PFSK-1 (cell line): ENCODE data around the gene GREM2.

Experiments used
- POLR2AphosphoS5 ChIP-seq: IDR thresholded peaks from 2 replicates; pipeline ENCODE4 v1.6.1; 2012; ENCODE audit warnings: low read depth, mild to moderate bottlenecking, control low read depth, low read length, moderate library complexity
- SIN3A ChIP-seq: IDR thresholded peaks from 2 replicates; pipeline ENCODE4 v1.6.1; 2012; ENCODE audit warnings: mild to moderate bottlenecking, low read length, moderate library complexity, borderline replicate concordance; ENCODE audit not compliant: insufficient read depth
- TAF1 ChIP-seq: IDR thresholded peaks from 2 replicates; pipeline ENCODE4 v1.6.1; 2012; ENCODE audit warnings: low read length, control low read depth, borderline replicate concordance; ENCODE audit not compliant: insufficient read depth
- TF ChIP-seq, protein P1 (sequence below), 2 experiments: IDR thresholded peaks; 2 replicates each; pipeline versions ENCODE4 v1.6.1 to v1.8.0; 2011 to 2012; ENCODE audit warnings: low read depth in 2 of 2, low read length in 2 of 2, control low read depth in 1 of 2, inconsistent platforms in 1 of 2, mild to moderate bottlenecking in 1 of 2, moderate library complexity in 1 of 2; ENCODE audit not compliant: insufficient read depth in 1 of 2

DNA sequence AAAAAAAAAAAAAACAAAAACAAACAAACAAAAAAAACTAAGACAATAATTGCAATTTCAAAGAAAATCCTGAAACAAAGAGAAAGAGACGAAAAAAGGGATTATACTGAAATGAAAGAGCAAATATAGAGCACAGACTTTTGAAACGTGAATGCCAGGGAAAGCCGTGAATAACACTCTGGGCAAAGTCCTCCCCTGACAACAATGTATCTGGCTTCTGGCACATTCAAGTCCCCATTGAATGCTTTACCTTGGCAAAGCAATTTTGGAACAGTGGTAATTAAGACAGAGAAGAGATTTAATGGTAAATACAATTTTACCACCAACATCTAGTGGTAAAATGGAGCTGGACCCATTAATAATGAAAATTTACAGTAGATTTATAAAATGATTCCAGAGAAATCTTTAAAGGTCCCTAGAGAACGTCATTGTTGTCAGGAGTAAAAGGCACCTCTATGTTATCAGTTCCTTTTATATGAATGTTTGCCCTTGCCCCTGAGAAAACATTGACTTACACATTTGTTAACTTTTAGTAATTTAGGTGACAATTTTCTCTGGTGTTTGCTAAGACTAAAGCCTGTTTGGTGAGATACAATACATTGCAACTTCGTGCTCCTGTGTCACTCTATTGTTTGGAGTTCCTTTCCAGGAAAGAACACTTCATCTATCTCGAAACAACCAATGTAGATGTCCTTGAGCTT, 89.7 kb downstream of the GREM2 start:
- TF ChIP-seq TAF1 = no peak
- TF ChIP-seq POLR2AphosphoS5 = no peak
- TF ChIP-seq, protein P1, sequence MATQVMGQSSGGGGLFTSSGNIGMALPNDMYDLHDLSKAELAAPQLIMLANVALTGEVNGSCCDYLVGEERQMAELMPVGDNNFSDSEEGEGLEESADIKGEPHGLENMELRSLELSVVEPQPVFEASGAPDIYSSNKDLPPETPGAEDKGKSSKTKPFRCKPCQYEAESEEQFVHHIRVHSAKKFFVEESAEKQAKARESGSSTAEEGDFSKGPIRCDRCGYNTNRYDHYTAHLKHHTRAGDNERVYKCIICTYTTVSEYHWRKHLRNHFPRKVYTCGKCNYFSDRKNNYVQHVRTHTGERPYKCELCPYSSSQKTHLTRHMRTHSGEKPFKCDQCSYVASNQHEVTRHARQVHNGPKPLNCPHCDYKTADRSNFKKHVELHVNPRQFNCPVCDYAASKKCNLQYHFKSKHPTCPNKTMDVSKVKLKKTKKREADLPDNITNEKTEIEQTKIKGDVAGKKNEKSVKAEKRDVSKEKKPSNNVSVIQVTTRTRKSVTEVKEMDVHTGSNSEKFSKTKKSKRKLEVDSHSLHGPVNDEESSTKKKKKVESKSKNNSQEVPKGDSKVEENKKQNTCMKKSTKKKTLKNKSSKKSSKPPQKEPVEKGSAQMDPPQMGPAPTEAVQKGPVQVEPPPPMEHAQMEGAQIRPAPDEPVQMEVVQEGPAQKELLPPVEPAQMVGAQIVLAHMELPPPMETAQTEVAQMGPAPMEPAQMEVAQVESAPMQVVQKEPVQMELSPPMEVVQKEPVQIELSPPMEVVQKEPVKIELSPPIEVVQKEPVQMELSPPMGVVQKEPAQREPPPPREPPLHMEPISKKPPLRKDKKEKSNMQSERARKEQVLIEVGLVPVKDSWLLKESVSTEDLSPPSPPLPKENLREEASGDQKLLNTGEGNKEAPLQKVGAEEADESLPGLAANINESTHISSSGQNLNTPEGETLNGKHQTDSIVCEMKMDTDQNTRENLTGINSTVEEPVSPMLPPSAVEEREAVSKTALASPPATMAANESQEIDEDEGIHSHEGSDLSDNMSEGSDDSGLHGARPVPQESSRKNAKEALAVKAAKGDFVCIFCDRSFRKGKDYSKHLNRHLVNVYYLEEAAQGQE (IDR thresholded peaks at IDR 0.05; ENCODE audit: insufficient read depth in 1 of 2, low read depth in 2 of 2, low read length in 2 of 2) = no peak
- no peak for TF ChIP-seq SIN3A
